GM12891 (cell line): ENCODE data around the gene GAREM2.

ENCODE experiments used
- POLR2A ChIP-seq: IDR thresholded peaks from 2 replicates; pipeline ENCODE4 v1.6.1; 2011; ENCODE audit warnings: low read depth, low read length, control low read depth
- SPI1 ChIP-seq: IDR thresholded peaks from 2 replicates; pipeline ENCODE4 v1.6.1; 2011; ENCODE audit warnings: low read depth, low read length, control low read depth

GRCh38 chr2:26164231-26164630, 8.7 kb upstream of the GAREM2 start:
- TF ChIP-seq POLR2A, result no peak
- no peak for TF ChIP-seq SPI1
